ENCODE data around the gene NME5.

GRCh38 chr5:138096997-138097828 lies 42.0 kb downstream of the NME5 start:
- TF ChIP-seq, protein P1, sequence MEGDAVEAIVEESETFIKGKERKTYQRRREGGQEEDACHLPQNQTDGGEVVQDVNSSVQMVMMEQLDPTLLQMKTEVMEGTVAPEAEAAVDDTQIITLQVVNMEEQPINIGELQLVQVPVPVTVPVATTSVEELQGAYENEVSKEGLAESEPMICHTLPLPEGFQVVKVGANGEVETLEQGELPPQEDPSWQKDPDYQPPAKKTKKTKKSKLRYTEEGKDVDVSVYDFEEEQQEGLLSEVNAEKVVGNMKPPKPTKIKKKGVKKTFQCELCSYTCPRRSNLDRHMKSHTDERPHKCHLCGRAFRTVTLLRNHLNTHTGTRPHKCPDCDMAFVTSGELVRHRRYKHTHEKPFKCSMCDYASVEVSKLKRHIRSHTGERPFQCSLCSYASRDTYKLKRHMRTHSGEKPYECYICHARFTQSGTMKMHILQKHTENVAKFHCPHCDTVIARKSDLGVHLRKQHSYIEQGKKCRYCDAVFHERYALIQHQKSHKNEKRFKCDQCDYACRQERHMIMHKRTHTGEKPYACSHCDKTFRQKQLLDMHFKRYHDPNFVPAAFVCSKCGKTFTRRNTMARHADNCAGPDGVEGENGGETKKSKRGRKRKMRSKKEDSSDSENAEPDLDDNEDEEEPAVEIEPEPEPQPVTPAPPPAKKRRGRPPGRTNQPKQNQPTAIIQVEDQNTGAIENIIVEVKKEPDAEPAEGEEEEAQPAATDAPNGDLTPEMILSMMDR (conservative IDR thresholded peaks at IDR 0.05 in 1 of 2, IDR thresholded peaks at IDR 0.05 in 1 of 2; ENCODE audit: extremely low read depth in 1 of 2, insufficient read depth in 1 of 2, low read depth in 1 of 2, low read length in 2 of 2): no peak
- TF ChIP-seq EZH2 (IDR thresholded peaks at IDR 0.05; ENCODE audit: borderline replicate concordance, low read length): no peak
